Adipose tissue (tissue), 3 donors: ENCODE data around the gene TECTA. TPM values are rescaled to one million over a fixed set of nuclear protein-coding genes. Genes with fewer than 3 reads are reported as not detected.

Source experiments
- H3K27ac ChIP-seq: one replicate; pipeline ENCODE4 v1.5.1; 2013; ENCODE audit warnings: low read depth, low read length
- WGBS, 3 donors: extraction: QIAGEN DNeasy Blood & Tissue Kit; methylation state at CpG; one replicate each; pipeline ENCODE4 v1.1.7; 2013; 5-methylcytosine and 5-hydroxymethylcytosine counted together
- polyA plus RNA-seq, 3 donors: library from polyadenylated mRNA; stranded (reverse); fragments of 200-250 nt; gene quantifications; one replicate each; pipeline ENCODE4 v1.2.3, GENCODE V29; 2013
- donor health status: healthy with polysubstance abuse.
- donor health status: Bipolar disorder and iron deficiency.
- donor health status: healthy.

Gene TECTA, protein sequence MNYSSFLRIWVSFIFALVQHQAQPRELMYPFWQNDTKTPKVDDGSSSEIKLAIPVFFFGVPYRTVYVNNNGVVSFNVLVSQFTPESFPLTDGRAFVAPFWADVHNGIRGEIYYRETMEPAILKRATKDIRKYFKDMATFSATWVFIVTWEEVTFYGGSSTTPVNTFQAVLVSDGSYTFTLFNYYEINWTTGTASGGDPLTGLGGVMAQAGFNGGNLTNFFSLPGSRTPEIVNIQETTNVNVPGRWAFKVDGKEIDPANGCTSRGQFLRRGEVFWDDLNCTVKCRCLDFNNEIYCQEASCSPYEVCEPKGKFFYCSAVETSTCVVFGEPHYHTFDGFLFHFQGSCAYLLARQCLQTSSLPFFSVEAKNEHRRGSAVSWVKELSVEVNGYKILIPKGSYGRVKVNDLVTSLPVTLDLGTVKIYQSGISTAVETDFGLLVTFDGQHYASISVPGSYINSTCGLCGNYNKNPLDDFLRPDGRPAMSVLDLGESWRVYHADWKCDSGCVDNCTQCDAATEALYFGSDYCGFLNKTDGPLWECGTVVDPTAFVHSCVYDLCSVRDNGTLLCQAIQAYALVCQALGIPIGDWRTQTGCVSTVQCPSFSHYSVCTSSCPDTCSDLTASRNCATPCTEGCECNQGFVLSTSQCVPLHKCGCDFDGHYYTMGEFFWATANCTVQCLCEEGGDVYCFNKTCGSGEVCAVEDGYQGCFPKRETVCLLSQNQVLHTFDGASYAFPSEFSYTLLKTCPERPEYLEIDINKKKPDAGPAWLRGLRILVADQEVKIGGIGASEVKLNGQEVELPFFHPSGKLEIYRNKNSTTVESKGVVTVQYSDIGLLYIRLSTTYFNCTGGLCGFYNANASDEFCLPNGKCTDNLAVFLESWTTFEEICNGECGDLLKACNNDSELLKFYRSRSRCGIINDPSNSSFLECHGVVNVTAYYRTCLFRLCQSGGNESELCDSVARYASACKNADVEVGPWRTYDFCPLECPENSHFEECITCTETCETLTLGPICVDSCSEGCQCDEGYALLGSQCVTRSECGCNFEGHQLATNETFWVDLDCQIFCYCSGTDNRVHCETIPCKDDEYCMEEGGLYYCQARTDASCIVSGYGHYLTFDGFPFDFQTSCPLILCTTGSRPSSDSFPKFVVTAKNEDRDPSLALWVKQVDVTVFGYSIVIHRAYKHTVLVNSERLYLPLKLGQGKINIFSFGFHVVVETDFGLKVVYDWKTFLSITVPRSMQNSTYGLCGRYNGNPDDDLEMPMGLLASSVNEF (N-terminal part only)
- under 1 TPM; 0.20 to 0.67 (median 0.37) TPM for polyA plus RNA-seq

DNA sequence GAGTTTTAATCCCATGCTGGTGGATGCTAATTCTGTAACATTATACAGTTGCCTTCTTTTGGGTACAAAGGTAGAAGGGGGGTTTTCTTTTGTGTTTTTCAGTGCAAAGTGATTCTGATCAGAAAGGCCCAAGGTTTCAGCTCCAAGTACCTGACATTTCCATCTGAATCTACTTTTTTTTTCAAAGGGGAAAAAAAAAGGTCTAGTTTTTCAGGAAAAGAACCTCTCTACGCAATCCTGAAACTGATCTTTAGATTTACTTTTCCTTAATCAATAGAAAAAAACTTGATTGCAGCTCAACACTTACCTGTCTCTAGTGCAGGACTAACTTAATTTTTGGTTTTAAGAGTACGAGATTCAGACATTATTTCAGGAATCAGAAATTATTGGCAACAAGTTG lies at the start of gene TECTA:
TECTA (plus strand) TSS at position 301 of the 400 bp plus-strand sequence. CDS start 1,423 bp downstream, outside the sequence.
- WGBS, 3 donors, result 90 to 94% (median 92%) methylated on average over 2 of the region's 2 CpGs

GRCh38 chr11:121053244-121053643 lies 47.8 kb upstream of the TECTA start:
- H3K27ac ChIP-seq, result no peak overlapping the region
- WGBS, 3 donors, result 92 to 97% (median 94%) methylated on average over 4 of the region's 4 CpGs

More for the DNA sequence above, at the start of gene TECTA:
- H3K27ac ChIP-seq, result no peak within 1 kb of the TSS

- H3K27ac ChIP-seq, result no peak overlapping the region
- 95 to 99% (median 96%) methylated on average over 2 of the region's 2 CpGs for WGBS, 3 donors
Observed at GRCh38 chr11:121054266-121054665, 46.8 kb upstream of the TECTA start.

DNA sequence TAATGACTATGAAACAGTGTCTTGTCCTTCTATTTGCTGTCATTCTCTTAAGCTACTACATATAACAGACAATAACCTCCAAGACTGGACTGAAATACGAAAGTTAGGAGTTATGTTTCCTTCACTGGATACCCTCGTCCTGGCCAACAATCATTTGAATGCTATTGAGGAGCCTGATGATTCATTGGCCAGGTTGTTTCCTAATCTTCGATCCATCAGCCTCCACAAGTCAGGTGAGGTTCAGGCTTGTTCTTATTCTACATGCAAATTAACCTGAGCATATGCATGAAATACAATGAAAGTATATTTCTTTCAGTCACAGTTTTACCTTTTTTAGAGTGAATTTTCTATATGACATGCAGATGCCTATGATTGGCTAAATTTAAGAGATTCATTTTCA lies 46.0 kb upstream of the TECTA start:
- WGBS, 3 donors, result 94 to 98% (median 95%) methylated on average over 3 of the region's 3 CpGs
- H3K27ac ChIP-seq, result no peak overlapping the region

- H3K27ac ChIP-seq, result no peak overlapping the region
- WGBS, 3 donors, result 74 to 90% (median 78%) methylated on average over 4 of the region's 4 CpGs
Observed at GRCh38 chr11:121057922-121058321, 43.1 kb upstream of the TECTA start.

GRCh38 chr11:121058941-121059340 lies 42.1 kb upstream of the TECTA start:
- H3K27ac ChIP-seq, result no peak overlapping the region
- WGBS, 3 donors, result 85 to 90% (median 88%) methylated on average over 3 of the region's 3 CpGs

DNA sequence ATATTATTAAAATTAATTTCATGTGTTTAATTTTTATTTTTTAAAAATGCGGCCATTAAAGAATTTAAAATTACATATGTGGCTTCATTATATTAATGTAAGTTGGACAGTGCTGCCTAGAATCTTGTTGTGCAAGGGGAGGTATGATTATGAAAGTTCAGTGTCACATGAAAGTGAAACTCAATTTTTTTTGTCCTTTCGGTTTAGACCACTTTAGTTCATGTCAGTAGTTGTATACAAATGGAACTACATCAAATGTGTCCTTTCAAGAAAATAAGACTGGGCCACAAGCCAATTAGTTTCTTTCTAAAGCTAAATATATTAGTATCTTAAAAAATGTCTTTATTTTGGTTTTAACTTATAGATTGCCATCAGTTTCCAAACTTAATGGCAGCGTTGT lies 41.4 kb upstream of the TECTA start:
- no peak overlapping the region for H3K27ac ChIP-seq
- WGBS, 3 donors, result 77 to 94% (median 83%) methylated on average over 3 of the region's 3 CpGs

DNA sequence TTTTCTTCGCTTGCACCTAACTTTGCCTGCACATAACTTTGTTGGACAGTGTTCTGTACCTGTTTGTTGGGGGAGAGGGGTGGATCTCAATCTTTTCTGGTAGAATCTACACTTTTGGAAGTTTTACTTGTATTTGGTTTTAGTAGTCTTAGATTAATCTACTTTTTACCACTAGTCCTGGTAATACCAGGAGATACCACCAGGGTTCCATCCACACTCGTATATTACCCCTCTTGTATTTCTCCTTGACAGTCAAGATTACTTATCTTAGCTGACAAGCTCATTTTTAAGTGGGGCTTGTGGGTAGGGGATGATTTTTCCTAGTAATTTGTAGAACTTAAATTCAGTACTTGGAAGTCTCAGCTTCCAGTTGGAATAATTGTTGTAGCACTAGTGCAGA lies 37.3 kb upstream of the TECTA start:
- no peak overlapping the region for H3K27ac ChIP-seq
- WGBS, 3 donors, result 92 to 95% (median 93%) methylated on average over 2 of the region's 2 CpGs

- WGBS, 3 donors, result 95 to 97% (median 97%) methylated on average over 3 of the region's 3 CpGs
- H3K27ac ChIP-seq, result no peak overlapping the region
Observed at GRCh38 chr11:121066623-121067022, 34.4 kb upstream of the TECTA start.

- no peak overlapping the region for H3K27ac ChIP-seq
- 91 to 94% (median 93%) methylated on average over 3 of the region's 3 CpGs for WGBS, 3 donors
Observed at GRCh38 chr11:121067026-121067425, 34.0 kb upstream of the TECTA start.

DNA sequence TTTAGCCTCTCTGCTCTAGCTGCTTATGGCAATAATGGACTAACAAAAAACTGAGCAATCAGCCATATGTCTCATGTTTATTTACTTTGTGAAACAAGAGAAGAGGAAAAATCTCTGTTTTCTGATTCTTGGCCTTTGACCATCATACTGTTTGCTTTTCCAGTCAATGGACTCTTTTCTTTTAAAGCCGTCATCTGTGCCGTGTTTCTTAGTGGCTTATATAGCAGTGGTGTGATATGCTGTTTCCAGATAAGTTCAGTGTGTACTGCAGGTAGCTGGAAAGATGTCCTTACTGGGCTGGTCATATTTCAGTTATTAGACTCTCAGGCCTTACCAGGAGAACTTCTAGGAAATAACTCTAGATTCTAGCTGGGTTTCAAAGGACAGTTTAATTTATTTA lies 33.6 kb upstream of the TECTA start:
- 18 to 93% (median 83%) methylated on average over 2 of the region's 2 CpGs for WGBS, 3 donors
- H3K27ac ChIP-seq, result no peak overlapping the region

- 84 to 87% (median 87%) methylated on average over 6 of the region's 6 CpGs for WGBS, 3 donors
- H3K27ac ChIP-seq, result no peak overlapping the region
Observed at GRCh38 chr11:121067962-121068647, 32.9 kb upstream of the TECTA start.

DNA sequence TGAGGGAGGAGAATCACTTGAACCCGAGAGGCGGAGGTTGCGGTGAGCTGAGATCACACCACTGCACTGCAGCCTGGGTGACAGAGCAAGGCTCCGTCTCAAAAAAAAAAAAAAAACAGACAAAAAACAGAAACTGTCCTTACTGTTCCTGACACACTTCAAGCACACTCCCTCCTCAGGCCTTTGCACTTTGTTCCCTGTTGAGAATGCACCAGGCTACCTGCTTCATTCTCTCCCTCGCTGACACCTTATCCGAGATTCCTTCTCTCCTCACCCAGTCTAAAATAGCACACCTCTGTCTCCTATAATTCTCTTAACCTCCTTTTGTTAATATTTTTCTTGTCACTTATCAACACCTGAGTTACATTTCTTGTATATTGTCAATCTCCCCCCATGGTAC lies 32.3 kb upstream of the TECTA start:
- WGBS, 3 donors, result 89 to 98% (median 95%) methylated on average over 5 to 6 of the region's 6 CpGs
- H3K27ac ChIP-seq, result no peak overlapping the region

DNA sequence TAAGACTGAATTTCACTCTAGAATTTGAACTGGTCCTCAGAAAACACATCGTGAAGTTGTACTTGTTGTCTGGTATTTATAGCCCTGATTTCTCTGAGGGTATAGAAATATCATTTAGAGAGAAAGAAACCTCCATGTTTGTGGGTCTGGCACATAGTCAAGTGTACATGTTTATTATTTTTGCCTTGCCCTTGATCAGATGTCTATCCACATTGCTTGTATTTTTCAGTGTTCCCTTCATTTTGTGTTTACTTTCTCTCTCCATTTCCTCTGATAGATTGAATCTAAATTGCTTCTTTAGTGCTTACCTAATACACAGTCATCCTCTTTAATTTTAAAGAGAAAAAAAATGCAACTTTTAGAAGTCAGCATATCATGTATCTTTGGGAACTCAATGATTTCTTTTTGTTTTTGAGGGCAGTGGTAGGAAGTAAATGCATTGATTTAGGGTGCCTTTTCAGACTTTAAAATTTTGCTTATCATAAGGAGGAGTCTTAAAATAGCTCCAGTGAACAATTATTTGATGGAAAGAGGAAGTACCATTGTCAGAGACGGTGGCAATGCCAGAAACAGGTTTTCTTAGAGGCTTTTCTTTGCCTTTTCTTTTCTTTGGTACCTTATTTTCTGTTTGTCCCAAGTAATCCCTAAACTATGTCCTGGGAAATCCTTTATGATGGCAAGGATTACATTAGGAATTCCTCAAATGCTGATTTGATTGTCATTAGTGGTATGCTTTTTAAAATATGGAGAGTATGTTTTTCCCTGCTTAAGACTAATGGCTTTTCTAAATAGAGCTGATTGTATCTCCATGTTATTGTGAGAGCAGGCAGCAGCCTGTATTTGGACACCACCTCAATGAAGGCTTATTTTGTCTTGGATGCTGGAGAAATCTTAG lies 29.8 kb upstream of the TECTA start:
- WGBS, 3 donors, result 60 to 81% (median 64%) methylated on average over 2 of the region's 2 CpGs

DNA sequence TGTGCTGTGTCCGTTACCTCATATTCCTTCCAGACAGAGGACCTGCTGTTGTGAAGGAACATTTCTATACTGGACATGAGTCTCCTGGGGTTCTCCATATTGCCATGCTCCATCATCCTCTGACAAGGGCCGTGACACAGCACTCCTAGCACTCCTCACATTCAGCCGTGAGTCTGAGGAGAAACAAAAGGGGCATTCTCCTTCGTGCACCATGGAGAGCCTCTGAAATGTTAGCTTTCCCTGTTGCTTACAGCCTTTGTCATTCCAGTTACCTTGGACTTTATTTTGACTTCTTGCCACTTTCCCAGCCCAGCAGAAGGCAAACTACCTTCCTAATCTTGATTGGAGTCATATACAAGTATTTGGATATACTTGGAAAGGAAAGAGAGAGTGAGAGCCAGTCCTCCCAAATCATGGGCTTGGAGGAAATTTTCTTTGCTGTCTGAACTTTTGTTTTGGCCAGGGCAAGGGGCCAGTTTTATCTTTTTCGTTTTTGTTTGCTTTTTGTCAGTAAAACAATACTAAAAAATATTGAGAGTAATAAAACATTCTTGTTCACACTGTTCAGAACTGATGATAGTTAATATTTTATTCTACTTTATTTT lies 29.1 kb upstream of the TECTA start:
- H3K27ac ChIP-seq, result no peak overlapping the region
- WGBS, 3 donors, result 48 to 63% (median 59%) methylated on average over 5 of the region's 5 CpGs

More for the DNA sequence above, 29.8 kb upstream of the TECTA start:
- no peak overlapping the region for H3K27ac ChIP-seq

- H3K27ac ChIP-seq, result no peak overlapping the region
- 94 to 99% (median 97%) methylated on average over 3 of the region's 3 CpGs for WGBS, 3 donors
Observed at GRCh38 chr11:121081321-121081720, 19.7 kb upstream of the TECTA start.

GRCh38 chr11:121082219-121082618 lies 18.8 kb upstream of the TECTA start:
- WGBS, 3 donors, result 93 to 98% (median 95%) methylated on average over 1 of the region's 1 CpG
- H3K27ac ChIP-seq, result no peak overlapping the region
